Measurements from ENCODE around the gene OTOG. TPM values are rescaled to one million over a fixed set of nuclear protein-coding genes. Genes with fewer than 3 reads are reported as not detected.

Gene OTOG
- total RNA-seq, 1 donor from 2014 or later: 42.1 TPM

DNA sequence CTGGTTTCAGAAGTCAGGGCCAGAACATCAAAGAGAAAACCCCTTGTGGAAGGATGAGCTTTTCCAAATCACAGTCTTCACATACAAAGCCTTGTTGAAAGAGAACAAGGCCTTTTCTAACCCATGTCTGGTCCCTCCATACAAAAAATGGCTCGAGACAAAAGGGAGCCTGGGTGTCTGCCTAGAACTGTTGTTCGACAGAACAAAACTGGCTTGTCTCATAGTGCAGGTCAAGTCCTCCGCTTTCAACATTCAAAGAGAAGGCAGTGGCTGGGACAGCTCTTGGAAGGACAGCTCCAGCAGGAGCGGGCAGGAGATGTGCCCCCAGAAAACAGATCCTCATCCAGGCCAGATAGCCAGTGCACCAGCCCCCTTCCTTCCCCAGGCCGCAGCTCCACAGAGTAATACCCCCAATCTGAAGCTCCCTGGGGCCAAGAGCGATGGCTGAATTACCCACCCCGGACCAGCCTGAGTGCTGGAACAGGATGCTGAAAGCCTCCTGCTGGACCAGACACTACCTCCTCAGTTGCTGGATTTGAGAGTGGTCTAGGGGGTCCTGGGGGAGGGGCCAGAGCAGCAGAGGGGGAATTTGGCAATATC, 30.4 kb upstream of the OTOG start:
- Mint-ChIP-seq H3K36me3 (no peaks in the 10 kb centered on the region), H3K27ac (no peak overlapping the region), H3K4me3 (no peak overlapping the region), H3K27me3 (ENCODE audit: insufficient read depth, low read depth) (peaks cover 6% of the 10 kb centered on the region), H3K9me3 (no peaks in the 10 kb centered on the region), H3K4me1 (peaks cover 7% of the 10 kb centered on the region)
- no peaks in the 10 kb centered on the region for H3K4me1 ChIP-seq
- H3K9ac ChIP-seq: no peak overlapping the region
- no peak for DNase-seq (ENCODE audit: low spot score)
- H3K36me3 ChIP-seq: no peaks in the 10 kb centered on the region
- no peaks in the 10 kb centered on the region for H3F3A ChIP-seq (ENCODE audit: low read depth)
- no peaks in the 10 kb centered on the region for H3K27me3 ChIP-seq
- no peak overlapping the region for H3K4me2 ChIP-seq
- no peak overlapping the region for H3K27ac ChIP-seq
- no peak for TF ChIP-seq EZH2phosphoT487 (IDR thresholded peaks at IDR 0.05)
- no peak overlapping the region for H3K4me3 ChIP-seq
- H3K79me2 ChIP-seq (ENCODE audit: low read depth): no peaks in the 10 kb centered on the region
- no peak overlapping the region for H2AFZ ChIP-seq (replicated peaks)
- no peaks in the 10 kb centered on the region for H4K20me1 ChIP-seq (ENCODE audit: low read depth)
- H3K9me3 ChIP-seq (ENCODE audit: low read depth): no peaks in the 10 kb centered on the region

- H4K20me1 ChIP-seq (ENCODE audit: low read depth): no peaks in the 10 kb centered on the region
- H3K27ac ChIP-seq: no peak overlapping the region
- H3K4me3 ChIP-seq: no peak overlapping the region
- Mint-ChIP-seq H3K4me1 (peaks cover 7% of the 10 kb centered on the region), H3K36me3 (no peaks in the 10 kb centered on the region), H3K9me3 (no peaks in the 10 kb centered on the region), H3K4me3 (no peak overlapping the region), H3K27ac (no peak overlapping the region), H3K27me3 (ENCODE audit: insufficient read depth, low read depth) (peaks cover 6% of the 10 kb centered on the region)
- no peaks in the 10 kb centered on the region for H3F3A ChIP-seq (ENCODE audit: low read depth)
- H3K9me3 ChIP-seq (ENCODE audit: low read depth): no peaks in the 10 kb centered on the region
- no peak for DNase-seq (ENCODE audit: low spot score)
- no peaks in the 10 kb centered on the region for H3K79me2 ChIP-seq (ENCODE audit: low read depth)
- no peaks in the 10 kb centered on the region for H3K36me3 ChIP-seq
- no peak overlapping the region for H3K4me2 ChIP-seq
- TF ChIP-seq EZH2phosphoT487 (IDR thresholded peaks at IDR 0.05) (no peak), EZH2 (IDR thresholded peaks at IDR 0.05) (no peak)
- TF ChIP-seq, protein P1, sequence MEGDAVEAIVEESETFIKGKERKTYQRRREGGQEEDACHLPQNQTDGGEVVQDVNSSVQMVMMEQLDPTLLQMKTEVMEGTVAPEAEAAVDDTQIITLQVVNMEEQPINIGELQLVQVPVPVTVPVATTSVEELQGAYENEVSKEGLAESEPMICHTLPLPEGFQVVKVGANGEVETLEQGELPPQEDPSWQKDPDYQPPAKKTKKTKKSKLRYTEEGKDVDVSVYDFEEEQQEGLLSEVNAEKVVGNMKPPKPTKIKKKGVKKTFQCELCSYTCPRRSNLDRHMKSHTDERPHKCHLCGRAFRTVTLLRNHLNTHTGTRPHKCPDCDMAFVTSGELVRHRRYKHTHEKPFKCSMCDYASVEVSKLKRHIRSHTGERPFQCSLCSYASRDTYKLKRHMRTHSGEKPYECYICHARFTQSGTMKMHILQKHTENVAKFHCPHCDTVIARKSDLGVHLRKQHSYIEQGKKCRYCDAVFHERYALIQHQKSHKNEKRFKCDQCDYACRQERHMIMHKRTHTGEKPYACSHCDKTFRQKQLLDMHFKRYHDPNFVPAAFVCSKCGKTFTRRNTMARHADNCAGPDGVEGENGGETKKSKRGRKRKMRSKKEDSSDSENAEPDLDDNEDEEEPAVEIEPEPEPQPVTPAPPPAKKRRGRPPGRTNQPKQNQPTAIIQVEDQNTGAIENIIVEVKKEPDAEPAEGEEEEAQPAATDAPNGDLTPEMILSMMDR (IDR thresholded peaks at IDR 0.05): no peak
- no peaks in the 10 kb centered on the region for H3K27me3 ChIP-seq
- no peak overlapping the region for H2AFZ ChIP-seq (replicated peaks)
- H3K4me1 ChIP-seq: no peaks in the 10 kb centered on the region
- H3K9ac ChIP-seq: no peak overlapping the region
Measured at GRCh38 chr11:17517186-17517585, 29.9 kb upstream of the OTOG start.

GRCh38 chr11:17518366-17518765, 28.7 kb upstream of the OTOG start:
- no peak for DNase-seq (ENCODE audit: low spot score)
- peaks cover 2% of the 10 kb centered on the region for H3K4me1 Mint-ChIP-seq
- Histone ChIP-seq H3K79me2 (ENCODE audit: low read depth) (no peaks in the 10 kb centered on the region), H3K4me2 (no peak overlapping the region), H3K9me3 (ENCODE audit: low read depth) (no peaks in the 10 kb centered on the region), H4K20me1 (ENCODE audit: low read depth) (no peaks in the 10 kb centered on the region), H3K4me3 (no peak overlapping the region), H3F3A (ENCODE audit: low read depth) (no peaks in the 10 kb centered on the region), H3K27ac (no peak overlapping the region), H3K36me3 (no peaks in the 10 kb centered on the region), H2AFZ (replicated peaks) (no peak overlapping the region), H3K27me3 (no peaks in the 10 kb centered on the region), H3K9ac (no peak overlapping the region), H3K4me1 (no peaks in the 10 kb centered on the region)
- no peak for TF ChIP-seq EZH2 (IDR thresholded peaks at IDR 0.05)
- TF ChIP-seq, protein P1 (IDR thresholded peaks at IDR 0.05): no peak
- no peak for TF ChIP-seq EZH2phosphoT487 (IDR thresholded peaks at IDR 0.05)
- H3K27ac Mint-ChIP-seq: no peak overlapping the region
- no peak overlapping the region for H3K4me3 Mint-ChIP-seq
- H3K9me3 Mint-ChIP-seq: no peaks in the 10 kb centered on the region
- H3K27me3 Mint-ChIP-seq (ENCODE audit: insufficient read depth, low read depth): peaks cover 3% of the 10 kb centered on the region
- no peaks in the 10 kb centered on the region for H3K36me3 Mint-ChIP-seq

DNA sequence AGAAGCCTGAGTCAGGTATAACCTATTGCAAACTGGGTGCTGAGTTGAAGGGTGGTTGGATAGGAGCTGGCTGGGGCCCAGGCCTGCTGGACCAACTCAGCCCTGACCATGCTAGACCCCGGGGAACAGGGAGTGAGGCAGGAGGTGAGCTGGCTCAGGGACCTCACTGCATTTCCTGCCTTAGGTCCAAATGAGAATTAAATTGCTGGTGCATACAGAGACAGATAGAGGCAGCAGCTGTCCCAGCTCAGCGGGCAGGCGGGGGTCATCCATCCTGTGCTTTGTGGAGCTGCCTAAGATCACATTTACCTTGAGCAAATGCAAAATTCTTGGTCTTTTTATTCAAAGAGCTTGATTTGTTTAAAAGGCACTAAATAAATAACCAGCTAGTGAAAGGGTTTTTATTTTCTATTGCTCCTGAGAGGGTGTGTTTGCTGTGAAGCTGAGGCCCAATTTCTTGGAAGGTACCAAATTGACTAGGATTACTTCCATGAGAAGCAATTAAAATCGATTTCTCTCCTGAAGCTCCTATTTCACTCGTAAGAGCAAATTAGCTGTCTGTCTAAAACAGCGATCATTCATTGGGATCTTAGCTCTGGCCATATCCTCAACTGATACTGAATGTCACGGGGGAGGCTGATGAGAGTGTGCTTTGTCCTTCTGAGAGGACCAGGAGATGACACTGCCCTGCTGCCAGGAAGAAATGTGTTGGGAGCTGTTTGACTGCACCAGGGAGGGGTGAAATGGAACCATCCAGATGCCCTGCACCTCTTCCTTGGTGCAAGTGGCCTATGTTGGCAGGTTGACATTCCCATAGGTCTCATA, 27.8 kb upstream of the OTOG start:
- no peaks in the 10 kb centered on the region for H3K9me3 ChIP-seq (ENCODE audit: low read depth)
- no peaks in the 10 kb centered on the region for H3K79me2 ChIP-seq (ENCODE audit: low read depth)
- Mint-ChIP-seq H3K27me3 (ENCODE audit: insufficient read depth, low read depth) (peaks cover 3% of the 10 kb centered on the region), H3K9me3 (no peaks in the 10 kb centered on the region), H3K4me1 (peaks cover 2% of the 10 kb centered on the region), H3K27ac (no peak overlapping the region), H3K36me3 (no peaks in the 10 kb centered on the region), H3K4me3 (no peak overlapping the region)
- no peaks in the 10 kb centered on the region for H3K36me3 ChIP-seq
- TF ChIP-seq EZH2 (IDR thresholded peaks at IDR 0.05): no peak
- TF ChIP-seq EZH2phosphoT487 (IDR thresholded peaks at IDR 0.05): no peak
- TF ChIP-seq, protein P1 (IDR thresholded peaks at IDR 0.05): no peak
- H3F3A ChIP-seq (ENCODE audit: low read depth): no peaks in the 10 kb centered on the region
- no peaks in the 10 kb centered on the region for H3K4me1 ChIP-seq
- H3K27me3 ChIP-seq: no peaks in the 10 kb centered on the region
- no peak overlapping the region for H3K27ac ChIP-seq
- H4K20me1 ChIP-seq (ENCODE audit: low read depth): no peaks in the 10 kb centered on the region
- H2AFZ ChIP-seq (replicated peaks): no peak overlapping the region
- H3K9ac ChIP-seq: no peak overlapping the region
- DNase-seq (ENCODE audit: low spot score): no peak
- H3K4me3 ChIP-seq: no peak overlapping the region
- no peak overlapping the region for H3K4me2 ChIP-seq

All from neural progenitor cell (in vitro differentiated cells).